ENCODE data around the gene THOC3.
"Not testable (repeated sequence)": the region's sequence is repeated elsewhere in the genome, so short reads cannot be mapped to it uniquely, and the experiment has no call there.

DNA sequence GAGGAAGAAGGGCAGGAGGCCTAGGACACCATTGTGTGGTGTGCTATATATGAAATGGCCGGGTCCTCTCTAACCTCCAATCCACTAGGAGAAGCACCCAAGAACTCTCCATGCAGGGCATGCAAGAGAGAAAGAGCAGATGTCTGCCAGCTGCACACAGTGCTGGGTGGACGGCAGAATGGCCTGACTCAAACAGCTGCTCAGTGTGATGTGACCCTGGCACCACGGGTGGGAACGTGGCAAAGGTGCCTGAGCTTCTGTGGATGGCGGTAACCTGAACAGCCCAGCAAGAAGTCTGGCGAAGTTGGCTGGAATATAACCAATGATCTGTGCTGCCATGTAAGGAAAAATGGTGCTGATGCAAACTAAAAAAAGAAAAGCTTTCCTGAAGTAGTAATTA, 46.2 kb upstream of the THOC3 start:
- TF ChIP-seq, protein P1, sequence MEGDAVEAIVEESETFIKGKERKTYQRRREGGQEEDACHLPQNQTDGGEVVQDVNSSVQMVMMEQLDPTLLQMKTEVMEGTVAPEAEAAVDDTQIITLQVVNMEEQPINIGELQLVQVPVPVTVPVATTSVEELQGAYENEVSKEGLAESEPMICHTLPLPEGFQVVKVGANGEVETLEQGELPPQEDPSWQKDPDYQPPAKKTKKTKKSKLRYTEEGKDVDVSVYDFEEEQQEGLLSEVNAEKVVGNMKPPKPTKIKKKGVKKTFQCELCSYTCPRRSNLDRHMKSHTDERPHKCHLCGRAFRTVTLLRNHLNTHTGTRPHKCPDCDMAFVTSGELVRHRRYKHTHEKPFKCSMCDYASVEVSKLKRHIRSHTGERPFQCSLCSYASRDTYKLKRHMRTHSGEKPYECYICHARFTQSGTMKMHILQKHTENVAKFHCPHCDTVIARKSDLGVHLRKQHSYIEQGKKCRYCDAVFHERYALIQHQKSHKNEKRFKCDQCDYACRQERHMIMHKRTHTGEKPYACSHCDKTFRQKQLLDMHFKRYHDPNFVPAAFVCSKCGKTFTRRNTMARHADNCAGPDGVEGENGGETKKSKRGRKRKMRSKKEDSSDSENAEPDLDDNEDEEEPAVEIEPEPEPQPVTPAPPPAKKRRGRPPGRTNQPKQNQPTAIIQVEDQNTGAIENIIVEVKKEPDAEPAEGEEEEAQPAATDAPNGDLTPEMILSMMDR (IDR thresholded peaks at IDR 0.05) = not testable (repeated sequence)
- TF ChIP-seq POLR2A (IDR thresholded peaks at IDR 0.05) = not testable (repeated sequence)
